Middle frontal gyrus (tissue), 1 donor: ENCODE data around the gene MERTK.
"Not testable (repeated sequence)": the region's sequence is repeated elsewhere in the genome, so short reads cannot be mapped to it uniquely, and the experiment has no call there.

ENCODE experiments used
- DNase-seq: peaks from one replicate; pipeline ENCODE4 v3.0.0-alpha.2; 2015; ENCODE audit warnings: low spot score; ENCODE audit errors: extremely low spot score

MERTK gene

GRCh38 chr2:111897924-111898702 lies at the start of gene MERTK:
TSS of gene MERTK (plus strand) at chr2:111898607. CDS start at chr2:111898736, 129 bp downstream.
- DNase-seq, result no peak

GRCh38 chr2:111850646-111851045 lies 47.8 kb upstream of the MERTK start:
- DNase-seq, result not testable (repeated sequence)

- DNase-seq, result not testable (repeated sequence)
These were observed 45.9 kb upstream of the MERTK start for GRCh38 chr2:111852544-111852943.

GRCh38 chr2:111860005-111860404 lies 38.4 kb upstream of the MERTK start:
- DNase-seq, result not testable (repeated sequence)

GRCh38 chr2:111865124-111865523 lies 33.3 kb upstream of the MERTK start:
- DNase-seq, result not testable (repeated sequence)

- DNase-seq, result not testable (repeated sequence)
These were observed 25.6 kb upstream of the MERTK start for GRCh38 chr2:111872806-111873205.

- peak; percentile 47 for DNase-seq
These were observed 14.5 kb upstream of the MERTK start, which contains the start of gene ANAPC1 for GRCh38 chr2:111883661-111884591. TSS of gene ANAPC1 (minus strand) at chr2:111884193. CDS start at chr2:111880825, 3,368 bp downstream.

- DNase-seq, result no peak
These were observed 13.8 kb upstream of the MERTK start for GRCh38 chr2:111884592-111884964.

- no peak for DNase-seq
These were observed 2.4 kb upstream of the MERTK start for GRCh38 chr2:111896024-111896423.

GRCh38 chr2:111896576-111896975 lies 1.8 kb upstream of the MERTK start:
- DNase-seq, result no peak

- no peak for DNase-seq
These were observed 830 bp upstream of the MERTK start for GRCh38 chr2:111897630-111897923.

GRCh38 chr2:111898703-111899514 lies 502 bp downstream of the MERTK start:
- DNase-seq, result no peak

- DNase-seq, result no peak
These were observed 2.5 kb downstream of the MERTK start for GRCh38 chr2:111900859-111901258.

- no peak for DNase-seq
These were observed 5.1 kb downstream of the MERTK start for GRCh38 chr2:111903516-111903915.

- DNase-seq, result no peak
These were observed 5.6 kb downstream of the MERTK start for GRCh38 chr2:111903930-111904439.

GRCh38 chr2:111904726-111905474 lies 6.5 kb downstream of the MERTK start:
- no peak for DNase-seq

- DNase-seq, result not testable (repeated sequence)
These were observed 7.1 kb downstream of the MERTK start for GRCh38 chr2:111905475-111905869.

- peak; percentile 59 for DNase-seq
These were observed 7.8 kb downstream of the MERTK start for GRCh38 chr2:111905990-111906735.

GRCh38 chr2:111908578-111908977 lies 10.2 kb downstream of the MERTK start:
- no peak for DNase-seq

GRCh38 chr2:111909079-111909478 lies 10.7 kb downstream of the MERTK start:
- no peak for DNase-seq
